GM19035 (cell line): ENCODE measurements around the gene ZSCAN5C.
"Not testable (repeated sequence)": the region's sequence is repeated elsewhere in the genome, so short reads cannot be mapped to it uniquely, and the experiment has no call there.

Experiments
- ATAC-seq: cut with Tn5 transposase; IDR thresholded peaks from one replicate; pipeline ENCODE4 v1.9.1; 2021; ENCODE audit not compliant: unreplicated experiment

The ZSCAN5C gene

DNA sequence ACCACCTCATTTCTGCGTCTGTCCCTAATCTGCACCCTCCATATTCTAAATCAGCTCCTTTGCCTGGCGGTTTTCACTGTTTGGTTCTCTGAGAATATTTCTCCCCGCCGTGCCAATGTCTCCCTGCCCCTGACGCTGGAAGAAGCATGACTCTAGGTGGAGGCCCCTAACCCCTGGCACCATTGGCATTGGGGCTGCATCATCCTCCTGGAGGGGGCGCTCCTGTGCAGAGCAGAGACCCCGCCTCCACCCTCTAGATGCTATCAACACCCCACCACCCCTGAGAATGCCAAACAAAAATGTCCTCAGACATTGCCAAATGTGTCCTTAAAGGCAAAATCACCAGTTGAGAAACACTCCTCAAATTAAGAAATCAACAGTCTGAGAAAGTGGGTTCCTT, 11.0 kb upstream of the ZSCAN5C start:
- no peak for ATAC-seq

DNA sequence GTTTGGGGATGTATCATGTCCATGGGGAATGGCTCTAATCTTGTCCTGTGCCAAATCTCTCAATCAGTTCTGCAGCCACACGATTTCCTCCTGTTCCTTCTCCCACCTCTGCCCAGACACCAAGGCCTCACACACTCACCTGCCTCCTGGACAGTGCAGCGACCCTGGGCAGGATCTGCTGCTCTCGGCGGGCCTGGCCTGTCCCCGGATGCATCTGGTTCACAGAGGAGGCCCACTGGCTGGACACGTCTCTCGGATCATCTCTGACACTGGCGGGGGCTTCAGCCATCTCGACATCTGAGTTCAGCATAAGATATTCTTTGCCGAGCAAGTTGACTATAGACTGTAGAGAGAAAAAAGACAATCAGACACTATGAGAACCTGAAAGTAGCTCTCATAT, 10.4 kb upstream of the ZSCAN5C start:
- ATAC-seq, result no peak

DNA sequence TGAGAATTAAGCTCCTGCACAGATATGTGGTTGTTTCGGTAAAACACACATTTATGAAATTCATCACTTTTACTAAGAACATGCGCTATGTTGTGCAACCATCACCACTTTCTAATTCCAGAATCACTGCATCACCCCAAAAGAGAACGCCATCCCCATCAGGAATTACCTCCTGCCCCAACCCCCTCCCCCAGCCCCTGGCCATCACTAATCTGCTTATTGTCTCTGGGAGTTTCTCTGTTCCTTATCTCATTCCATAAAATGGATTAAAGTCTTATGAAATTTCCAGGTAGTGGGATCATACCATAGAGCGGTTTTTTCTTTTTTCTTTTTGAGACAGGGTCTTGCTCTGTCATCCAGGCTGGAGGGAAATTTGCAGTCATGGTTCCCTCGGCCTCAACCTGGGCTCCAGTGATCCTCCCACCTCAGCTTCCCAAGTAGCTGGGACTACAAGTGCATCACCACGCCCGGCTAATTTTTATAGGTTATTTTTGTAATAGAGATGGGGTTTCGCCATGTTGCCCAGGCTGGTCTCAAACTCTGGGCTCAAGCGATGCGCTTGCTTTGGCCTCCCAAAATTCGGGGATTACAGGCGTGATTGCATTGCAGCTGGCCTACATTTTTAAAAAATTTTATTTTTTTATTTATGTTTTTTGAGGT, 8.0 kb upstream of the ZSCAN5C start:
- ATAC-seq, result no peak

DNA sequence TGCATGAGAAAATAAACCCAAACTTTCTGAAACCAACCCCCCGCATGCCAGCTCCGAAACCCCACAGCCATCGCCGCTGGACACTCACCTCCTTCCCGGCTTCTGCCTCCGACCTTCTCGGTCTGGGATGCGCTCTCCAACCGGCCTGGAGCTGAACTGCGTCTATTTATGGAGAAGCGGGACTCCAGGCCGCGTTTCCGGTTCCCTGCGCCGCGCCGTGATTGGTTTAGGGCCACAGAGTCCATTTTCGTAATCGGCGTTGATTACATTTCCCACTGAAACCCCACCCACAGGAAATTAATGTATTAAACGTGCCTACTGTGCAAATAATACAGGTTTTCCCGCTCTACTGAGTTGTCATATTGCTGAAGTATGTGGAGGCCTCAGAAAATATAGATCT, 4.4 kb upstream of the ZSCAN5C start, which contains the start of gene ZSCAN5B:
ZSCAN5B (minus strand) TSS at position 138 of the 400 bp plus-strand sequence. CDS start 4,731 bp downstream, outside the sequence.
- not testable (repeated sequence) for ATAC-seq

DNA sequence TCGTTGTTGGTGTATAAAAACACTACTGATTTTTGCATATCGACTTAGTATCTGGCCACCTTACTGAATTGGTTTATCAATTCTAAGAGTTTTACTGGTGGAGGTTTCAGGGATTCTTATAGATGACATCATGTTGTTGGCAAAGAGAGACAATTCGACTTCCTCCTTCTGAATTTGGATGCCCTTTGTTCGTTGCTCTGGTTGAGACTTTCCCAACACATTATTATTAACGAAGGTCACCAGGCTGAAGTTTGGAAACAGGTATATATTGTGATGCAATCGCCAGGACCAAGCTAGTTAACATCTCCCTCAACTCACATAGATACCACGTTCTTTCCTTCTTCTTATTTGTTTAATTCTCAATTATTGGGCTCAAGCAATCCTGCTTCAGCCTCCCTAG, 2.4 kb upstream of the ZSCAN5C start:
- ATAC-seq, result no peak

DNA sequence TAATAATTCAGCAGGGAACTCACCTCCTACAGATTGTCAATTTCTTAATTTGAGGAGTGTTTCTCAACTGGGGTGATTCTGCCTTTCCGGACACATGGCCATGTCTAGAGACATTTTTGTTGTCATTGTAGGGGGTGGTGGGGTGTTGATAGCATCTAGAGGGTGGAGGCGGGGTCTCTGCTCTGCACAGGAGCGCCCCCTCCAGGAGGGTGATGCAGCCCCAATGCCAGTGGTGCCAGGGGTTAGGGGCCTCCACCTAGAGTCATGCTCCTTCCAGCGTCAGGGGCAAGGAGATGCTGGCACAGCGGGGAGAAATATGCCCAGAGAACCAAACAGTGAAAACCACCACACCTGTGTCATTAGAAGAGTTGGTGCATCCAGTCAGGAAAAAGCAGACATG, 5.5 kb downstream of the ZSCAN5C start:
- ATAC-seq, result not testable (repeated sequence)

DNA sequence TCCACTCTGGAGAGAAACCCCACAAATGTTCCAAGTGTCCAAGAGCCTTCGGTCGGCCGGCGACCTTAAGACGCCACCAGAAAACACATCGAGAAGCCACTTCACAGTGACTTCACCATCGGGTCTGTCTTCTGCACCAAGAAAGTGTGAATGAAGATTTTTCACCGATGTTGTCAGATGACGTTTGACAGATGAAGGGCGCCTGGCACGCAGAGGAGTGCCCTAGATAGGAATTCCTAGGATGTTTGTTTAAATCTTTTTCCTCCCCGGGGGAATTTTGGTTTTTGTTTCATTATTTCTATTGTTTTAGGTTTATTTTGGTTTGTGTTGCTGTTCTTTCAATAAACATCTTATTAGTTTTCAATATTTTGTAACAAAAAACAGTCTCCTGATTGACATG, 7.0 kb downstream of the ZSCAN5C start:
- no peak for ATAC-seq

DNA sequence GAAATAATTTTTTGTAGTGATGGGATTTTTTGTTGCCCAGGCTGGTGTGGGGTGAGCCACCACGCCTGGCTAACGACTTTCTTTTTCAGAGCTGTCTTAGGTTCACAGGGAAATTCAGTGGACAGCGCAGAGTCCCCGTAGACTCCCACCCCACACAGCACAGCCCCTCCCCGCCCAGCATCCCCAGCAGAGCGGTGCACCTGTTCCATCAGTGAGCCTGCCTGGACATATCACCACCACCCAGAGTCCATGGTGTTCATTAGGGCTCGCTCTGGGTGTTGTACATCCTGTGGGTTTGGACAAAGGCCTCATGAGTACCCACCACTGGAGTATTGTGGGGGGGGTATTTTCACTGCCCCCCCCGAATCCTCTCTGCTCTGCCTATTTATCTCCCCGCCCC, 8.0 kb downstream of the ZSCAN5C start:
- ATAC-seq, result not testable (repeated sequence)

DNA sequence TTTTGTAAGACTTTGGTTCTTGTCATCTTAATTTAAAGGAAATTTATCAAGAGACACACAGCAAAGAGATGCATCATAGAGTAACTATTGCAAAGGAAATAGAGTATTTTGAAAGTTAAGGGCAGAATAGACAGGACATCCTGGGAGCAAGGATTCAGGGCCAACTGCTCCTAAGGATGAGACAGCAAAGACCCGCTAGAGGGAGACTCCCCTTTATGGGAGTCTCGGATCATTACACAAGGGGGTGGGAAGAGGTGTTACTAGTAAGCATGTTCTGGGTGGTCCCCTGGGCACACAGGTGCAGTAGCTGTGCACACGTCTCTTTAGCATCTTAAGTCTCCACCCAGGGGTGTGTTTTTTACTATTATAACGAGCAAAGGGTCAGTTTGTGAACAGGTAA, 9.6 kb downstream of the ZSCAN5C start:
- no peak for ATAC-seq

DNA sequence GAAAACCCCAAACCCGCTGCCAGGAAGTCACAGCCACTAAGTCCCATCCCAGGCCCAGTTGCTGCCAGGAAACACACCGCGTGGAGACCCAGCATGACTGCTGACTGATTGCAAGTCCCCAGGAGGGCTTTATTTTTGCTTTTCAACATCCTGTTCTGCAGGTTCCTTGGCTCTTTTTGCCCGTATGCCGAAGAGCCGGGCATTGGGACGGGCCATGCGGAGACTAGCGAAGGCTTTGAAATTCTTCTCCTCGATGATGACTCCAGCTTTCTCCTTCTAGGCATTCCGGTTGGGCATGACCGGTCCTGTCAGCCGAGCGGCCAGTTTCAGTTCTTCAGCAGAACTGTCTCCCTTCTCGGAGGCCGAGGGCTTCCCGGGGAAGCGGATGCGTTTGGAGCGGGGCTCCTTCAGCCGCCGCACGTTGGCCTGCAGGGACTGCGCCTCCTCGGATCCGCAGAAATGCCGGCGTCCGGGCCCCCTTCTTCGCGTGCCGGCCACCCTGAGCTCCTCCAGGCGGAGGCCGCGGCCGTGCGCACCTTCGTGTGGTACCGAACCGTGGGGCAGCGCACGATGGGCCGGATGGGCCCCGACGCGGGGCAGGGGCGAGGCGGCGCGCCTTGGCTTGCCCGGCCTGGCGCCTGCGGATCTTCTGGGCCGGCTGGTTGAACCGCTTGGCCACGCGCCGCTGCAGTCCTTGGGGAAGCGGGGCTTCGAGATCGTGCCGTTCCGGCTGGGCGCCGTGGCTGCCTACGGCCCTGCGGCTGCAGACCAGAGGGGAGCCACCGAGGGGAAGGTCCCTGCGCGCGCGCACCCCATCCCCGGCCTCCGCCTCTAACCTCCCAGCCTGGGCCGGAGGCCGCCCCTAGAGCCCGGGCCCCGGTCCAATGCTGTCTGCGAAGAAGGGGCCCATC, 15.2 kb downstream of the ZSCAN5C start:
- no peak for ATAC-seq

DNA sequence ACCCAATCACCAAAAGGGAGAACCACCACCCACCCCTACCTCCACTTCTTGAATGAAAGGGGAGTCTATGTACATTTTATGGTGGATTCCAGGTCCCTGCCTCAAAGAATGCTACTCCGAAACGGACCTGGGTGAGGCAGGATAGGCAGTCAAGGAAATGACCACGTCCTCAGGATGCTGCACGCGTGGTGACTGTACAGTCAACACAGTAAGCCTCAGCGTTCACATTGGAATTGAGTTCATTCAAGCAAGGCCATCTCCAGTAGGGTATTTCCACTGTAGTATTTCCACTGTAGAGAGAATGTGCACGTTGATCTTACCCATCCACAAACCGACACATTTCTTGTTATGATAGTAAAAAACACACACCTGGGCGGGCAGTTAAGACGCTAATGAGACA, 16.9 kb downstream of the ZSCAN5C start:
- ATAC-seq, result no peak

DNA sequence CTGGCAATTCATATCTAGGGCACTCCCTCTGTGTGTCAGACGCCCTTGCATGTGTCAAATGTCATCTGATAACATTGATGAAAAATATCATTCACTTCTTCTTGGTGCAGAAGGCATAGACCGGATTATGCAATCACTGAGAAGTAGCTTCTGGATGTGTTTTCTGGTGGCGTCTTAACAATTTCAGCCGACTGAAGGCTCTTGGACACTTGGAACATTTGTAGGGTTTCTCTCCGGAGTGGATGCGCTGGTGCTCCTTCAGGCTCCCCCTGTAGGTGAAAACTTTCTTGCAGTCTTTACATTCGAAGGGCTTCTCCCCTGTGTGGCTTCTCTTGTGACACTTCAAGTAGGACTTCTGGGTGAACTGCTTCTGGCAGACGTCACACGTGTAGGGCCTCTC, 19.4 kb downstream of the ZSCAN5C start:
- not testable (repeated sequence) for ATAC-seq

DNA sequence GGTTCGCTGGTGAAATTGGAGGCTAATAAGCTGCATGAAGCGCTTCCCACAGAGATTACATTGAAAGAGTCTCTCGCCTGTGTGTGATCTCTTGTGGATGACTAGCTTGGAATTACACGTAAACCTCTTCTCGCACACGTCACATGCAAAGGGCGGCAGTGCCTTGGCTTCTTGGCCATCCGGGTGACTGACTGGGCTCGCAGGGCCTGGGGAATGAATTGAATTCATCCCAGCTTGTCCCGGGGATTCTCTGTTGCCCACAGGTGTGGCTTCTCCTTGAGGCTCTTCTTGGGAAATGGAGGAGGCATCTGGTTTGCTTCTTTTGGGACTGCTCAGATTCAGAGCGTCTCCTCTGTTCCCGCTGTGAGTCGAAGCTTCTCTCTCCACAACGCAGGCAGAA, 19.8 kb downstream of the ZSCAN5C start:
- ATAC-seq, result no peak

DNA sequence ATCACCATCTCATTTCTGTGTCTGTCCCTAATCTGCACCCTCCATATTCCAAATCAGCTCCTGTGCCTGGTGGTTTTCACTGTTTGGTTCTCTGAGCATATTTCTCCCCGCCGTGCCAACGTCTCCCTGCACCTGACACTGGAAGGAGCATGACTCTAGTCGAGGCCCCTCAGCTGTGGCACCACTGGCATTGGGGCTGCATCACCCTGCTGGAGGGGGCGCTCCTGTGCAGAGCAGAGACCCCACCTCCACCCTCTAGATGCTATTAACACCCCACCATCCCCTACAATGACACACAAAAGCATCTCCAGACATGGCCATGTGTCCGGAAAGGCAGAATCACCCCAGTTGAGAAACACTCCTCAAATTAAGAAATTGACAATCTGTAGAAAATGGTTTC, 20.8 kb downstream of the ZSCAN5C start:
- ATAC-seq, result no peak

DNA sequence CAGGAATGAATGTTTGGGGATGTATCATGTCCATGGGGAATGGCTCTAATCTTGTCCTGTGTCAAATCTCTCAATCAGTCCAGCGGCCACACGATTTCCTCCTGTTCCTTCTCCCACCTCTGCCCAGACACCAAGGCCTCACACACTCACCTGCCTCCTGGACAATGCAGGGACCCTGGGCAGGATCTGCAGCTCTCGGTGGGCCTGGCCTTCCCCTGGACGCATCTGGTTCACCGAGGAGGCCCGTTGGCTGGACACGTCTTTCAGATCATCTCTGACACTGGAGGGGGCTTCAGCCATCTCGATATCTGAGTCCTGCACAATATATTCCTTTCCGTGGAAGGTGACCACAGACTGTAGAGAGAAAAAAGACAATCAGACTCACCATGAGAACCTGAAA, 21.4 kb downstream of the ZSCAN5C start:
- ATAC-seq, result no peak

DNA sequence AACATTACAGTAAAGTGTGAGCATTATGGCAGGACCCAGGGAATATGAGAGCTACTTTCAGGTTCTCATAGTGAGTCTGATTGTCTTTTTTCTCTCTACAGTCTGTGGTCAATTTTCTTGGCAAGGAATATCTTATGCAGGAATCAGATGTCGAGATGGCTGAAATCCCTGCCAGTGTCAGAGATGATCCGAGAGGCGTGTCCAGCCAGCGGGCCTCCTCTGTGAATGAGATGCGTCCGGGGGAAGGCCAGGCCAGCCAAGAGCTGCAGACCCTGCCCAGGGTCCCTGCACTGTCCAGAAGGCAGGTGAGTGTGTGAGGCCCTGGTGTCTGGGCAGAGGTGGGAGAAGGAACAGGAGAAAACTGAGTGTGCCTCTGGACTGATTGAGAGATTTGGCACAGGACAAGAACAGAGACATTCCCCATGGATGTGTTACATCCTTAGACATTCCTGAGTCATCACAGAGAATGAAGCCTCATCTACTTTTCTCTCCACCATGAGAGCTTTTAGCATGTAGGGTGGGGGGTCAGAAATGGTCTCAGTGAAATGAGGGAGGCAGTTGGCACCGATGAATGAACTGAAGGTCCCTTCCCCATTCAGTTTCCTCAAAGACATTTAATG, 43.2 kb downstream of the ZSCAN5C start:
- no peak for ATAC-seq

DNA sequence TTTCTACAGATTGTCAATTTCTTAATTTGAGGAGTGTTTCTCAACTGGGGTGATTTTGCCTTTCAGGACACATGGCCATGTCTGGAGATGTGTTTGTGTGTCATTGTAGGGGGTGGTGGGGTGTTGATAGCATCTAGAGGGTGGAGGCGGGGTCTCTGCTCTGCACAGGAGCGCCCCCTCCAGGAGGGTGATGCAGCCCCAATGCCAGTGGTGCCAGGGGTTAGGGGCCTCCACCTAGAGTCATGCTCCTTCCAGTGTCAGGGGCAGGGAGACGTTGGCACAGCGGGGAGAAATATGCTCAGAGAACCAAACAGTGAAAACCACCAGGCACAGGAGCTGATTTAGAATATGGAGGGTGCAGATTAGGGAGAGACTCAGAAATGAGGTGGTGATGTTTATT, 43.7 kb downstream of the ZSCAN5C start:
- not testable (repeated sequence) for ATAC-seq

DNA sequence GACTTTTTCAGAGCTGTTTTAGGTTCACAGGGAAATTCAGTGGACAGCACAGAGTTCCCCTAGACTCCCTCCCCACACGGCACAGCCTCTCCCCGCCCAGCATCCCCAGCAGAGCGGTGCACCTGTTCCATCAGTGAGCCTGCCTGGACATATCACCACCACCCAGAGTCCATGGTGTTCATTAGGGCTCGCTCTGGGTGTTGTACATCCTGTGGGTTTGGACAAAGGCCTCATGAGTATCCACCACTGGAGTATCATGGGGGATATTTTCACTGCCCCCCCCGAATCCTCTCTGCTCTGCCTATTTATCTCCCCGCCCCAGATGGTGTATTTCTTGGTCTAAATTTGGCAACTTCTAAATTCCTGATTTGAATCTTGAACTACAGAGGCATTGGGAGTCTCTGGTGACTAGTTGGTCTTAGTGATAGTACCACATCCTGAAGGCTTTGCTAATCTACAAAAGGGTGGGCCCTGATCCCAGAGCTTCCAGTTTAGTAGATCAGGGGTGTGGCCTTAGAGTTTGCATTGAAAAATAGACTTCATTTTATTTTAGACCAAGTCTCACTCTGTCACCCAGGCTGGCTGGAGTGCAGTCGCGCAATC, 46.8 kb downstream of the ZSCAN5C start:
- ATAC-seq, result not testable (repeated sequence)

DNA sequence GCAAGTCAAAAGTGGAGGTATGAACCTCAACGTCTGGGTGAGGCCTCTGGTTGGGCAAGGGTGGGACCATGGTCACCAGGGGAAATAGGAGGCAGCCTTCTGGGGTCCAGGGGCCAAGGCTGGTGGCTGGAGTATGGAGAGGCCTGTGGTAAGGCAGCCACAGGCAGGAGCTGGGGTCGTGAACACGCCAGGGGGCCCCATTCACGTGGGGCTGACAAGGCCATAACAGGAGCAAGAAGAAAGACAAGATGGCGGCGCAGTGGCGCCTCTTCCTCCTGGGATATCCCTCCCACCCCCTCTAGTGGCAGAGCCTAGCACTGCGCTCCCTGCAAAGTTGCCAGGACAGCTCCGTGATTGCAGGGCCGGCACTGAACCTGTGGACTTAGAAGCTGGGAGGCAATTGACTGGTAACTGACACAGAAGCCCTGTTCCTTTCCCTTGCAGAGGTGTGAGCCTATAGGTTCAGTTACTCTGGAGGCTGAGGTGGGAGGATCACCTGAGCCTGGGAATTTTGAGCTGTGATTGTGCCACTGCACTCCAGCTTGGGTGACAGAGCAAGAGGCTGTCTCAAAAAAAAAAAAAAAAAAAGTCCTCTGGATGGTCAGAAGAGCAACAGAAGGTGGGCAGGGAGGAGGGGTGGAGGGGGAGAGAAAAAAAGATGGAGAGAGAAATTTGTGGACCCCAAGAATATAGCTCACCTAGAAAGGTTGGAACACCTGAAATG, 50.8 kb downstream of the ZSCAN5C start:
- no peak for ATAC-seq

DNA sequence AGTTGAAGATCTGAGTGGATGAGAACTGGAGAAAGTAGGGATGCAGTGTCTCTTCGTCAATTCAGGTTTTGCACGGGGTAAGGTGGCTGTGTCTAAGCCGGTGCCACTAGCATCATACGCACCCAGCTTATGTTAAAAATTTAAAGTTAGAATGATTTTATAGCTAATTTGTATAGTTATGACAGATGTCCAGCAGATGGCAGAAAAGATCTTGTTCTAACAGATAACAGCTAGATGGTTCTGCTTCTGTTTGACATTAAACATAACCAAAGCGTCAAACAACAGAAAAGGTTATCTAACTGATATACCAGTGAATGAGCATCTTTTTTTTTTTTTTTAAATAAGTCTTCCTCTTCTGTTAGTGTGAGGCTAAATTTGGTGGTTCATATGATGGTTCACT, 51.7 kb downstream of the ZSCAN5C start:
- no peak for ATAC-seq

DNA sequence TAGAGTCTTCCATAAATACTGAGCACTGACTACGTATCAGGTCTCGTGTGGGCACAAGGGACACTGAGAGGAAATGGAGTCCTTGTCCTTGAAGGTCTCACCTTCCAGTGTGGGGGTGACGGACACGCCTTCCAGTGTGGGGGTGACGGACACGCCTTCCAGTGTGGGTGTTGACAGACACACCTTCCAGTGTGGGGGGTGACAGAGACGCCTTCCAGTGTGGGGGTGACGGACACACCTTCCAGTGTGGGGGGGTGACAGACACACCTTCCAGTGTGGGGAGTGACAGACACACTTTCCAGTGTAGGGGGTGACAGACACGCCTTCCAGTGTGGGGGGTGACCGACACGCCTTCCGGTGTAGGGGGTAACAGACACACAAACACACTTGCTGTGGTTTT, 56.2 kb downstream of the ZSCAN5C start:
- no peak for ATAC-seq
